ENCODE measurements around the gene C2CD3.

C2CD3 gene

DNA sequence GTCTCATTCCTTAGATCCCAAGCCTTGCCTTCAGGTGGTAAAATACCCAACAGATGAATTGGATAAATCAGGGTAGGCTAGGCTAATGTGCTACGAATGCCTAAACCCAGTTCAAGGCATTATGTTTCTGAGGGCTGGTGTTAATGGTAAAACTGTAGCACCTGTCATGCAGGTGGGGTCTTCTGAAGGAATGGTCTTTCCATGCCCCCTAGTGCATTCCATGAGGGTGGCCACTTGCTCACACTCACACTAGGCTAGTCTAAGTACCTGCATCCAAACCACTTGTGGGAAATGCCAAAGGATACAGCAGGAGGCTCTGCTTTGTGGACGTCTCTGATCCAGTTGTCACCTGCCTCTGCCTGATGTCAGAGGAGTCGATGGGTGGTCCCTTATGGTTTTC is 137.8 kb downstream of the C2CD3 start:
- Mint-ChIP-seq H3K27me3 (no peaks in the 10 kb centered on the region), H3K36me3 (peaks cover 26% of the 10 kb centered on the region), H3K4me3 (no peak overlapping the region), H3K27ac (peak overlapping the region; percentile 6), H3K4me1 (ENCODE audit: low read depth) (peaks cover 26% of the 10 kb centered on the region), H3K9me3 (ENCODE audit: low read depth) (no peaks in the 10 kb centered on the region)

DNA sequence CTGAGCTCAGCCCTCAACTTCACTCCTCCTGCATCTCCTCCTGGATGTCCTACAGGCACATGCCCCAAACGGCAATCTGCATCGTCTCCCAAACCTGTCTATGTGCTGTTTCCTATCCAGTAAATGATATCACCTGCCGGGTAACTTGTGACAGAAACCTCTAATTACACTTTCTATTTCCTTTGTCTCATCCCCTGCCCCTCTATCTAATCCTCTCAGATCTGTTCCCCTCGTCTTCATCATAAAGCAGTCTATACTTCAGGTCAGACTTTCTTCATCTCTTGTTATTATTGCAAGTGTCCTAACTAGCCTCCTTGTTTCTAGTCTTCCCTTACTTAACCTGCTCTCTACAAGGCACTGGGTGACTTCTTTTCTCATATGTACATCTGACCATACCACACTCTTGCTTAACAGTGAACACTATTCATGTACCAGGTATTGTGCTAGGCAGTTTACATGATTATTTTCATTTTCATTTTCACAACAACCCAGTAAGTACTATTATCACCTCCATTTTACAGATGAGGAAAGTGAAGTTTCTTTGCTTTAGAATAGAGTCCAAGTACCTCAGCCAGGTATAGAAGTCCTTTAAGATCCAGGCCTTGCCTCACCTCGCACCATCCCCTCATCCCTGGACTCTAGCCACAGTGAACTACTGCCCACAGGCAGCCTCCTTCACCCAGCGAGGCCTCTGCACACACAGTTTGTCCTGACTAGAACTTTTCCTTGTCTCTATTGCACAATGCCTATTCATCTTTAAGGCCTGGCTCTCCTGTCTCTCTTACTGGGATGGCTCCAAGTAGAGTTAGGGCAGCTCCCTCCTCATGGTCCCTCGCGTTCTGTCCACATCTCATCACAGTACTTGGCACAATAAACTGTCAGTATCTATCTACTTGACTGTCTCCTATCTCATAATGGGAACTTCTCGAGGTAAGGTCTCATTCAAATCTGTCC is 139.8 kb downstream of the C2CD3 start:
- Mint-ChIP-seq H3K4me3 (peak overlapping the region; percentile 1), H3K27me3 (no peaks in the 10 kb centered on the region), H3K9me3 (ENCODE audit: low read depth) (no peaks in the 10 kb centered on the region), H3K36me3 (peaks cover 22% of the 10 kb centered on the region), H3K4me1 (ENCODE audit: low read depth) (peaks cover 26% of the 10 kb centered on the region), H3K27ac (peak overlapping the region; percentile 24)

DNA sequence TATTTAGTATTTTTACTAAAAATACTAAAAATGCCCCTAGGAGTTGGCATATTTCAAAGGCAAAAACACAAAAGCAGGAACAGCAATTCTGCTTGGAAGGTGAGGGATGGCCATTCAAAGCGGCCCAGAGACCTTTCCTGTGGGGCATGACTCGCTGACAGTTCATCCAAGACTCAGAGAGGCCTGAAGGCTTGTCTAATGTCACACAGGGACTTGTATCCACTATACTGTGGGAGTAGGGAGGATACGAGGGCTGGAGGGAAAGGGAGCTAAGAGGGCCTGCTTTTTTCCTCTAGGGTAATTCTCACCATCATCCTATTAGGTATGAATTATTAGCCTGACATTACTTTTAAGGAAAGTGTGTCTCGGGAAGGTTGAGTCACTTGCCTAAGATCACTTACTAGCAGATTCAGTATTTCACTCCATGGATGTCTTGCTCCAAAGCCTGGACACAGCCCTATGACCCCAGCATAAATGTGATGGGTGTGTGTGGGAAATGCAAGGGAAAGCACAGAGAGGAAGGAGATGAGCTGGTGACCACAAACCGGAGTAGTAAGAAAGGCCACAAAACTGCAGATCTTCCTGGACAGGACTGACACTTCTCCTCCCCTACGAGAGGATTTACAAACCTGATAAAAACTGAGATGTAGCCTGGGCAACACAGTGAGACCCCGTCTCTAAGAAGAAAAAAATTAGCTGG is 145.2 kb downstream of the C2CD3 start:
- Mint-ChIP-seq H3K27me3 (no peaks in the 10 kb centered on the region), H3K9me3 (ENCODE audit: low read depth) (no peaks in the 10 kb centered on the region), H3K4me1 (ENCODE audit: low read depth) (peaks cover 19% of the 10 kb centered on the region), H3K27ac (no peak overlapping the region), H3K4me3 (no peak overlapping the region), H3K36me3 (peaks cover 27% of the 10 kb centered on the region)

DNA sequence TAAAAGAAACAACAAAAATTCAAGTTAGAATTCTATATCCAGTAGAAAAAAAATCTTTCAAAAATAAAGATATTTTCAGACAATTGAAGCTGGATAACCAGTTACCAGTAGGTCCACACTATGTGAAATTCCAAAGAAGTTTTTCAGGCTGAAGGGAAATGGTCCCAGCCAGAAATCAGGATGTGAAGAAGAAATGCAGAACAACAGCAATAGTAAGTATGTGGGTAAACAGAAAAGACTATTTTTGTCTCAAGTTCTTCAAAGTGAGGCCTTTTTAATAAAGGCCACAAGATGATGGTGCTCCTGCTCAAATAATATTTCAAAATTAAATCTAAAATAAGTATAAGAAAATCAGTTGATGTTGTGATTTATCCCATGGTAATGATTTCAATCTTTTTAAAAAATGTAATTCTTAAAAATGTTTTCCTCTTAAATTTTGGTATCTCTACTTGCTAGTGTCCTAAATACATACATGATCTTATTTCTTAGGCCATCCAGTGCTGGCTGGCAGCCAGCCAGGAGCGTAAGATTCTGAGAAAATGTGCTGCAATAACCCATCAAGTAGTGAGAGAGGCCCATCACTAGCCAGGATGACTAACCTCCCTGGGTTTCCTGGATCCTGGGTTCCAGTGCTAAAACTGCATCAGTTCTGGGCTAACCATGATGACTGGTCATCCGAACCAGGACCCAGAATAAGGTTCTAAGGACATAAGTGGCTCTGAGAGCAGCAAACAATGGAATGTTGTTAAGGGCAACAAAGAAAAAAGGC is 146.4 kb downstream of the C2CD3 start:
- Mint-ChIP-seq H3K27me3 (no peaks in the 10 kb centered on the region), H3K9me3 (ENCODE audit: low read depth) (no peaks in the 10 kb centered on the region), H3K4me1 (ENCODE audit: low read depth) (peaks cover 16% of the 10 kb centered on the region), H3K36me3 (peaks cover 27% of the 10 kb centered on the region), H3K27ac (peak overlapping the region; percentile 25), H3K4me3 (no peak overlapping the region)

DNA sequence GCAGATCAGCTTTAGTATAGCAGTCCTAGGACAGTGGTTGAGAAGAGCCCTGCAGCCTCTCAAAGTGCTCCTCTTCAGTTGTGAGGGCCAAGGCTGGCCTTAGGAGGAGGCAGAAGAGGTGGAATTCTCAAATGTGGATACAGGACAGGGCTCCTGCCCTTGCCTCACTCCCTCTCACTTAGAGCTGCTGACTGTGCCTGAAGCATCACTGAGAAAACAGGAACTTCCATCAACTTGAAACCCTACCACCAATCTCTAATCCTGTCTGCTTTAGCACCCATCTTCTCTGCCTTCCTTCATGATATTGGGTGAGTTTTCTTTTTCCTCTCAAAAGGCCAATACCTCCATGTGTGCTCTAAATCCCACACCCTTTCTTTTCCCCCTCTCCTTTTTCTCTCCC is 147.5 kb downstream of the C2CD3 start:
- peaks cover 17% of the 10 kb centered on the region for H3K4me1 Mint-ChIP-seq (ENCODE audit: low read depth)
- no peaks in the 10 kb centered on the region for H3K27me3 Mint-ChIP-seq
- no peaks in the 10 kb centered on the region for H3K9me3 Mint-ChIP-seq (ENCODE audit: low read depth)
- H3K27ac Mint-ChIP-seq = no peak overlapping the region
- H3K36me3 Mint-ChIP-seq = peaks cover 19% of the 10 kb centered on the region
- H3K4me3 Mint-ChIP-seq = no peak overlapping the region

DNA sequence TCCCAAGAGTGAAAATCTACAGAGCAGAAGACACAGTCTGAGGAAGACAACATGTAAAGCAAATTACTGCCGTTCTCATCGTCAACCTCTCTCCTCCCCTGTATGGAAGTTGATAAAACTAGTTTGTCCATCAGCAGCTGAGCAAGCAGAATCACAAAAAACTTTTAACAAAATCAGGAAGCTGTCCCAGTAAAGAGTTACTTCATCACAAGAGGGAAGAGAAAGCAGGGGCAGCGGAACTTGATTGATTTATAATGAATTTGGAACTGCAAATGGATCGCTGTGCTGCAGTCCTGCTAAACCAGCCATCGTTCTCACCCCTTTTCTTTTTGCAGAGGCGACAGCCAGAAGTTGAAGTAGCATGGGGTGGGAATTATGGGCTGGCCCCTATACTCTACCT is 148.3 kb downstream of the C2CD3 start:
- no peaks in the 10 kb centered on the region for H3K27me3 Mint-ChIP-seq
- no peak overlapping the region for H3K4me3 Mint-ChIP-seq
- no peaks in the 10 kb centered on the region for H3K9me3 Mint-ChIP-seq (ENCODE audit: low read depth)
- H3K36me3 Mint-ChIP-seq = peaks cover 19% of the 10 kb centered on the region
- H3K4me1 Mint-ChIP-seq (ENCODE audit: low read depth) = peaks cover 23% of the 10 kb centered on the region
- no peak overlapping the region for H3K27ac Mint-ChIP-seq

DNA sequence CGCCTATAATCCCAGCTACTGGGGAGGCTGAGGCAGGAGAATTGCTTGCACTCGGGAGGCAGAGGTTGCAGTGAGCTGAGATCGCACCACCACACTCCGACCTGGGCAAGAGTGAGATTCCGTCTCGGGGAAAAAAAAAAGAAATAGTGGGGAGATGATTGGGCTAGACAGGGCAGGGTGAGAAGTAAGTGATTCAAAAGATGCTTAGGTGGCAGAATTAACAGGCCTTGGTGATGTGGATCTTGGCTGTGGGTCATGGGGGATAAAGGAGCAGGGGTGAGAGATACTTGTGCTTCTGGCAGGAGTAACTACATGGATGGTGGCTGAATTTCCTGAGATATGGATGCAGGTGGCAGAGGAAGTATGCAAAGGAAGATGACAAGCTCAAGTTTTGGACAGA is 148.8 kb downstream of the C2CD3 start:
- Mint-ChIP-seq H3K27me3 (no peaks in the 10 kb centered on the region), H3K4me3 (no peak overlapping the region), H3K36me3 (peaks cover 22% of the 10 kb centered on the region), H3K4me1 (ENCODE audit: low read depth) (peaks cover 25% of the 10 kb centered on the region), H3K27ac (no peak overlapping the region), H3K9me3 (ENCODE audit: low read depth) (no peaks in the 10 kb centered on the region)

DNA sequence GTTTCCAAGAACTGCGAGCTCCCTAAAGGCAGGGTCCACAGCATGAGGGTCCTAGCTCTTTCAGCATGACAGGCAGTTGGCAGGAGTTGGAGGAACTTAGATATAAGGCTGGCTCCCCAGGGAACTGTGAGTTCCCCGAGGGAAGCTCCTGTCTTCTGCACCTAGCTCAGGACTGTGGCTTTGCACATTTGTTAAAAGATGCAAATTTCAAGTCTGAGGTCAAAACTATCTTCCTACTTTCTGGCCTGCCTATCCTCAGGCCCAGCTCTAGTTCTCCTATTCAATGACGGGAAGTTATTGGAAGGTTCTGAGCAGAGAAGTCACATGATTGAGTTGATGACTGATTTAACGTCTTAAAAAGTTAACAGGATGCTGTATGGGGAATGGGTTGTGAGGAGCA is 150.3 kb downstream of the C2CD3 start:
- no peak overlapping the region for H3K27ac Mint-ChIP-seq
- H3K27me3 Mint-ChIP-seq = no peaks in the 10 kb centered on the region
- peaks cover 38% of the 10 kb centered on the region for H3K4me1 Mint-ChIP-seq (ENCODE audit: low read depth)
- peaks cover 26% of the 10 kb centered on the region for H3K36me3 Mint-ChIP-seq
- H3K9me3 Mint-ChIP-seq (ENCODE audit: low read depth) = no peaks in the 10 kb centered on the region
- H3K4me3 Mint-ChIP-seq = no peak overlapping the region

DNA sequence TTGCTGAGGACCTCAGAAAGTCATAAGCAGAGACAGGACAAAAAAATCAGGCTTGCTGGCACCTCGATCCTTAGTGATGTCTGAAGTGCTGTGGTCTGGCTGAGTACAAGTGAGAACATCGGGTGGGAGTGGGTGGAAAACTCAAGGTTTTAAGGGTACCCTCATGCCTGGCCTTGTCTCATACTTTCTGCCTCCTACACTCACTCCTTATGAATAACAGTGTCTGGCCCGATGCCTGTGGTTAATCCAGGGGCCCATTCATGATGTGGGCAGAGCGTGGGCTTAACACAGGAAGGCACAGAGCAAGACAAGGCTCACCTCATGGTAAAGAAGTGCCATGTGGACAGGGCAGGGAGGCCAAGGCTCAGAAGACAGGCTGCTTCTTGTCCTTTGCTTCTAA is 150.9 kb downstream of the C2CD3 start:
- Mint-ChIP-seq H3K4me1 (ENCODE audit: low read depth) (peaks cover 43% of the 10 kb centered on the region), H3K36me3 (peaks cover 27% of the 10 kb centered on the region), H3K27ac (no peak overlapping the region), H3K9me3 (ENCODE audit: low read depth) (no peaks in the 10 kb centered on the region), H3K4me3 (no peak overlapping the region), H3K27me3 (no peaks in the 10 kb centered on the region)

DNA sequence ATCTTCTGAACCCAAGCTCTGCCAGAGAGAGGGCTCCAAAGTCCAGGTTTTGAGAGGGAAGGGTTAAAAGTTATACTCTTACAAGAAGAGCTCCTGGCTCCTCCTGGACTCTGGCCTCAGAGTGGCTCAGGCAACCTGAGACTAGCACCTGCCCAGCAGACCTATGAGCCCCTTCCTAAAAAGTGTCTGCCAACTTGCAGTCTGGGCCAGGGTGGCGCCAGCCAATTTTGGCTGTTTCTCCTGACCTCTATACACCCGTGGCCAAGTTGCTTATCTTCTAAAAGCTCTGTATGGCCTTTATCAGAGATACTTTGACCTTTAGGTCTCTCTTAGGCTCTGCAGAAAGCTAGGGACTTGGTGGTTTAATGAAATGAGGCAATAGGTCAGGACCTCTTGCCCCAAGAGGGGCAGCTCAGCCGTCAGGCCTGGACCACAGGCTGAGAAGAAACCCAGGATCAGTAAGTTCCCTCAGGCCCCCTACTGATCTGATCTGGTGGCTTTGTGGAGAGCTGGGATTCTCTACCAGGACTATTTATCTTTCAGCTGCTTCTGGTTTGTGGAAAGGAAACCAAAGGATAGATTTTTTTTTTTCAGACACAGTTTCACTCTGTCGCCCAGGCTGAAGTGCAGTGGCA is 151.6 kb downstream of the C2CD3 start:
- H3K36me3 Mint-ChIP-seq = peaks cover 27% of the 10 kb centered on the region
- H3K27ac Mint-ChIP-seq = no peak overlapping the region
- H3K27me3 Mint-ChIP-seq = no peaks in the 10 kb centered on the region
- no peaks in the 10 kb centered on the region for H3K9me3 Mint-ChIP-seq (ENCODE audit: low read depth)
- H3K4me1 Mint-ChIP-seq (ENCODE audit: low read depth) = peaks cover 49% of the 10 kb centered on the region
- H3K4me3 Mint-ChIP-seq = no peak overlapping the region

DNA sequence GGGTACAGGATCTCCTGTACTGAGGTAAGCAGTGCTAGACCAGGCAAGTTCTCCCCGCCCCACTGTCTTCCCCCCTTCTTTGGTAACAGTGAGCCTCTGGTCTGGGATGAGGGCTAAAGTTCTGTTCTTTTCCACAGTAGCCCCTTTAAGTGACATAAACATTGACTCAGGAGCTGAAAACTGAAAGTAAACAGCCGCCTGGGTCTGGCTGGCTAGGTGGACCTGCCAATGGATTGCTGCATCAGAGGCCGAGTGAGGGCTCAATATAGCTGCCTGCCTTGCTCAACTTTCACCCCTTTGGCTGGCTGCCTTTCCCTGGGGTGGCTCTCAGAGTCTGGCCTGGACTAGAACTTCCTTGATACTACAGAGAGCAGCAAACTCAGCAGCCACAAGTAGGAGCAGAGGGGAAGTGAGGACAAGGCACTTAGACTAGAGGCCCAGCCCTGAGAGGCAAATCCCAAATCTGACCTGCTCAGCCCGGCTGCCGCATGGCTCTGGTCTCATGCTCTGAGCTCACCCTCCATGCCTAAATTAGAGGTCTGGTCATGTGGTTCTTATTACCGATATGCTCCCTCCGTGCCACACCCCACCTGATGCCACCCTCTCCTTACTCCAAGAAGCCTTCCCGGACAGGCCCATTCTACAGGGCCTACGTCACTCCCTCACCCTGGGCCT is 152.3 kb downstream of the C2CD3 start:
- H3K4me1 Mint-ChIP-seq (ENCODE audit: low read depth) = peaks cover 50% of the 10 kb centered on the region
- no peaks in the 10 kb centered on the region for H3K9me3 Mint-ChIP-seq (ENCODE audit: low read depth)
- no peak overlapping the region for H3K27ac Mint-ChIP-seq
- H3K27me3 Mint-ChIP-seq = no peaks in the 10 kb centered on the region
- H3K4me3 Mint-ChIP-seq = no peak overlapping the region
- peaks cover 21% of the 10 kb centered on the region for H3K36me3 Mint-ChIP-seq

DNA sequence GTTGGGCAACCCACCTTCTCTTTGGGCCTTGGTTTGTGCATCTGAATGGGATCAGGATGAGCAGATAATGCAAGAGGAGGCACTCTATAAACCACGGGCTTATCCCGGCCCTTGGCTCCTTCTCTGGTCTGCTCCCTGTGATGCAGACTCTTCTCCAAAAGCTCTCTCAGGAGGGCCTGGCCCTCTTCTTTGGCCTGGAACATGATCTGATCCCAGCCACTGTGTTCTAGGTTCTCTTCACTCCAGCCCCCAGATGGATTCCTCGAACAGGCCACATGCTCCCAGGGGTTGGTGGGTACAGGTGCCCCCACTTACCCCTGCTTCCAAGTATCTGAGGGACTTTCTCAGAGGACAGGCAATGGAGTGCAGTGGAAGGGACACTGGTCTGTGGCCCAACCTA is 153.2 kb downstream of the C2CD3 start:
- no peak overlapping the region for H3K27ac Mint-ChIP-seq
- H3K4me3 Mint-ChIP-seq = no peak overlapping the region
- peaks cover 56% of the 10 kb centered on the region for H3K4me1 Mint-ChIP-seq (ENCODE audit: low read depth)
- H3K36me3 Mint-ChIP-seq = peaks cover 19% of the 10 kb centered on the region
- H3K27me3 Mint-ChIP-seq = no peaks in the 10 kb centered on the region
- no peaks in the 10 kb centered on the region for H3K9me3 Mint-ChIP-seq (ENCODE audit: low read depth)

DNA sequence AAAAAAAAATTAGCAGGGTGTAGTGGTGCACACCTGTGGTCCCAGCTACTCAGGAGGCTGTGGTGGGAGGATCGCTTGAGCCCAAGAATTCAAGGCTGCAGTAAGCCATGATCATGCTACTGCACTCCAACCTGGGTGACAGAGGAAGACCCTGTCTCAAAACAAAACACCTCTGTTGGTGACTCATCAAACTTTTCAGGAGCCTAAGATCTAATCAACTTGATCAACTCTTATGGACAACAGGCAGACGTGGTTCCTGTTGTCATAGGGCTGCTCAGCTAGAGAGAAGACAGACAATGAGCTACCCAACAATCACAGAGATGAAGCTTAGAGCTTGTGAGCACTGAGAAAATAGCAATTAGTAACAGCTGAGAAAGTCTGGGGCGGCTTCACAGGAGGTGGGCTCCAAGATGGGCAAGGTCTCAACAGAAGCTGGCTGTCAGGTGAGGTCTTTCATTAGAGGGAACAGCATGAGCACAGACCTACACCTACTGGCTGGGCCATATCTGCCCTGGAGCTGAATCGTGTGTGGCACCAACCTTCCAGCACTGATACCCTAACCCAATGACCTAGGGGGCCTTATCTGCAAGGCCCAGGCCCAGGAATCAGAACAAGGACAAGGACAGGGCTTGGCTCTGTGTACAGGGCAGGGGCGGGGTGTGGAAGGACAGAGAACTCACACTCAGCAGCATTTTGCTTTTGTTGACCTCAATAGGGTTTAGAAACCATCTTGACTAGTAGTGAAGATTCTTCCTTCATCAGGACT is 154.7 kb downstream of the C2CD3 start:
- H3K27me3 Mint-ChIP-seq = no peaks in the 10 kb centered on the region
- H3K9me3 Mint-ChIP-seq (ENCODE audit: low read depth) = no peaks in the 10 kb centered on the region
- peaks cover 23% of the 10 kb centered on the region for H3K36me3 Mint-ChIP-seq
- peaks cover 72% of the 10 kb centered on the region for H3K4me1 Mint-ChIP-seq (ENCODE audit: low read depth)
- H3K4me3 Mint-ChIP-seq = no peak overlapping the region
- peak overlapping the region; percentile 46 for H3K27ac Mint-ChIP-seq
